Neural progenitor cell (in vitro differentiated cells): ENCODE results near the gene STXBP4.

Experiments
- EZH2 ChIP-seq: fragments of 200-600 bp; sonication (generic); IDR thresholded peaks from 2 replicates; pipeline ENCODE4 v1.6.1; 2017; ENCODE audit warnings: antibody characterized with exemption, mild to moderate bottlenecking, moderate library complexity
- EZH2phosphoT487 ChIP-seq: fragments of 200-600 bp; sonication (generic); IDR thresholded peaks from 2 replicates; pipeline ENCODE4 v1.6.1; 2017; ENCODE audit warnings: antibody characterized with exemption
- TF ChIP-seq, protein P1 (sequence below): fragments of 200-600 bp; sonication (generic); IDR thresholded peaks from 2 replicates; pipeline ENCODE4 v1.5.1; 2017; ENCODE audit warnings: antibody characterized with exemption, mild to moderate bottlenecking

- TF ChIP-seq, protein P1, sequence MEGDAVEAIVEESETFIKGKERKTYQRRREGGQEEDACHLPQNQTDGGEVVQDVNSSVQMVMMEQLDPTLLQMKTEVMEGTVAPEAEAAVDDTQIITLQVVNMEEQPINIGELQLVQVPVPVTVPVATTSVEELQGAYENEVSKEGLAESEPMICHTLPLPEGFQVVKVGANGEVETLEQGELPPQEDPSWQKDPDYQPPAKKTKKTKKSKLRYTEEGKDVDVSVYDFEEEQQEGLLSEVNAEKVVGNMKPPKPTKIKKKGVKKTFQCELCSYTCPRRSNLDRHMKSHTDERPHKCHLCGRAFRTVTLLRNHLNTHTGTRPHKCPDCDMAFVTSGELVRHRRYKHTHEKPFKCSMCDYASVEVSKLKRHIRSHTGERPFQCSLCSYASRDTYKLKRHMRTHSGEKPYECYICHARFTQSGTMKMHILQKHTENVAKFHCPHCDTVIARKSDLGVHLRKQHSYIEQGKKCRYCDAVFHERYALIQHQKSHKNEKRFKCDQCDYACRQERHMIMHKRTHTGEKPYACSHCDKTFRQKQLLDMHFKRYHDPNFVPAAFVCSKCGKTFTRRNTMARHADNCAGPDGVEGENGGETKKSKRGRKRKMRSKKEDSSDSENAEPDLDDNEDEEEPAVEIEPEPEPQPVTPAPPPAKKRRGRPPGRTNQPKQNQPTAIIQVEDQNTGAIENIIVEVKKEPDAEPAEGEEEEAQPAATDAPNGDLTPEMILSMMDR, result no peak
- no peak for TF ChIP-seq EZH2phosphoT487
- TF ChIP-seq EZH2, result no peak
These were observed 241.7 kb downstream of the STXBP4 start for GRCh38 chr17:55210292-55210691.
